Measurements from ENCODE around the gene MREG.
A peak's percentile ranks its signal among the peaks of the same experiment; 100 is the strongest.
"Not testable (repeated sequence)": the region's sequence is repeated elsewhere in the genome, so short reads cannot be mapped to it uniquely, and the experiment has no call there.

Gene MREG

GRCh38 chr2:215966951-215967350 is 46.4 kb downstream of the MREG start:
- peaks cover 4% of the 10 kb centered on the region for H3K4me1 Mint-ChIP-seq

GRCh38 chr2:215966274-215966673 is 47.1 kb downstream of the MREG start:
- TF ChIP-seq CTCF (IDR thresholded peaks at IDR 0.05; ENCODE audit: unreplicated experiment in 3 of 3) = no peak
- peaks cover 6% of the 10 kb centered on the region for H3K36me3 Mint-ChIP-seq (ENCODE audit: low read depth)
- peaks cover 9% of the 10 kb centered on the region for H3K4me1 Mint-ChIP-seq
- H3K27me3 Mint-ChIP-seq (ENCODE audit: low read depth) = peaks cover 3% of the 10 kb centered on the region
- no peaks in the 10 kb centered on the region for H3K9me3 Mint-ChIP-seq
- H3K27ac Mint-ChIP-seq = no peak overlapping the region
- H3K4me3 Mint-ChIP-seq = no peak overlapping the region

More at GRCh38 chr2:215966951-215967350, 46.4 kb downstream of the MREG start:
- Mint-ChIP-seq H3K4me3 (no peak overlapping the region), H3K27ac (no peak overlapping the region), H3K36me3 (ENCODE audit: low read depth) (peaks cover 10% of the 10 kb centered on the region), H3K27me3 (ENCODE audit: low read depth) (peaks cover 3% of the 10 kb centered on the region), H3K9me3 (no peaks in the 10 kb centered on the region)
- no peak for TF ChIP-seq CTCF (IDR thresholded peaks at IDR 0.05; ENCODE audit: unreplicated experiment in 3 of 3)

GRCh38 chr2:215965532-215966165 is 47.7 kb downstream of the MREG start:
- no peaks in the 10 kb centered on the region for H3K9me3 Mint-ChIP-seq
- H3K36me3 Mint-ChIP-seq (ENCODE audit: low read depth) = peaks cover 3% of the 10 kb centered on the region
- no peak overlapping the region for H3K4me3 Mint-ChIP-seq
- H3K4me1 Mint-ChIP-seq = peaks cover 13% of the 10 kb centered on the region
- TF ChIP-seq CTCF (IDR thresholded peaks at IDR 0.05; ENCODE audit: unreplicated experiment in 3 of 3) = no peak
- H3K27ac Mint-ChIP-seq = no peak overlapping the region
- peaks cover 3% of the 10 kb centered on the region for H3K27me3 Mint-ChIP-seq (ENCODE audit: low read depth)

GRCh38 chr2:215961981-215962380 is 51.4 kb downstream of the MREG start:
- H3K36me3 Mint-ChIP-seq (ENCODE audit: low read depth) = peaks cover 18% of the 10 kb centered on the region
- H3K9me3 Mint-ChIP-seq = no peaks in the 10 kb centered on the region
- peak overlapping the region in 1 of 3 experiments; percentile 68 for H3K27ac Mint-ChIP-seq
- no peak for TF ChIP-seq CTCF (IDR thresholded peaks at IDR 0.05; ENCODE audit: unreplicated experiment in 3 of 3)
- no peak overlapping the region for H3K4me3 Mint-ChIP-seq
- peaks cover 2% of the 10 kb centered on the region for H3K27me3 Mint-ChIP-seq (ENCODE audit: low read depth)
- H3K4me1 Mint-ChIP-seq = peaks cover 14% of the 10 kb centered on the region

- Mint-ChIP-seq H3K4me3 (no peak overlapping the region), H3K36me3 (ENCODE audit: low read depth) (peaks cover 31% of the 10 kb centered on the region), H3K27ac (no peak overlapping the region), H3K9me3 (no peaks in the 10 kb centered on the region), H3K4me1 (peaks cover 14% of the 10 kb centered on the region), H3K27me3 (ENCODE audit: low read depth) (no peaks in the 10 kb centered on the region)
- no peak for TF ChIP-seq CTCF (IDR thresholded peaks at IDR 0.05; ENCODE audit: unreplicated experiment in 3 of 3)
Measured at GRCh38 chr2:215958257-215958656, 55.1 kb downstream of the MREG start.

GRCh38 chr2:215957354-215958122 is 55.8 kb downstream of the MREG start:
- Mint-ChIP-seq H3K36me3 (ENCODE audit: low read depth) (peaks cover 31% of the 10 kb centered on the region), H3K4me1 (peaks cover 14% of the 10 kb centered on the region)
- H3K27ac Mint-ChIP-seq; H3K27me3 Mint-ChIP-seq (ENCODE audit: low read depth); H3K4me3 Mint-ChIP-seq; H3K9me3 Mint-ChIP-seq: not testable (repeated sequence)

Data from nephron (organoid).